GM12878 (cell line): ENCODE data around the gene RABEP1. TPM values are rescaled to one million over a fixed set of nuclear protein-coding genes. Genes with fewer than 3 reads are reported as not detected.

Source experiments
- E2F8 ChIP-seq: fragments of 450-650 bp; IDR thresholded peaks from 2 replicates; pipeline ENCODE4 v1.6.1; 2018; ENCODE audit warnings: mild to moderate bottlenecking, low read depth, moderate library complexity; ENCODE audit not compliant: partially characterized antibody
- MLLT1 ChIP-seq: fragments of 450-650 bp; IDR thresholded peaks from 2 replicates; pipeline ENCODE4 v1.6.1; 2016; ENCODE audit warnings: mild to moderate bottlenecking
- RBBP5 ChIP-seq: fragments of 200-600 bp; sonication (generic); conservative IDR thresholded peaks from 2 replicates; pipeline ENCODE4 v1.6.1; 2016
- SUPT20H ChIP-seq: IDR thresholded peaks from 2 replicates; pipeline ENCODE4 v1.6.1; 2011; ENCODE audit warnings: low read depth, mild to moderate bottlenecking, low read length, moderate library complexity, borderline replicate concordance; ENCODE audit not compliant: control insufficient read depth
- TCF7 ChIP-seq: IDR thresholded peaks from 2 replicates; pipeline ENCODE4 v1.6.1; 2014; ENCODE audit warnings: antibody characterized with exemption, borderline replicate concordance
- ZNF592 ChIP-seq: fragments of 450-650 bp; IDR thresholded peaks from 2 replicates; pipeline ENCODE4 v1.6.1; 2017; ENCODE audit warnings: mild to moderate bottlenecking, moderate library complexity
- polyA plus RNA-seq, 11 experiments: library from polyadenylated mRNA; depleted of rRNA in 4 of 11; unstranded in 6 of 11; stranded (reverse) in 5 of 11; fragments of >200 nt; fragmentation: Nextera tagmentation in 4 of 11; fragmentation: Illumina TruSeq in 1 of 11; extraction: Ambion mirVana in 4 of 11; extraction: Trizol in 1 of 11; gene quantifications; 1 replicate in 1 of 11; 2 replicates in 10 of 11; pipeline versions ENCODE4 v1.2.1 to v1.2.3, GENCODE V29; 2011 to 2016; ENCODE audit warnings: inconsistent platforms in 2 of 11, missing spikeins in 2 of 11, low read depth in 1 of 11
- total RNA-seq, 4 experiments: library from RNA; depleted of rRNA in 3 of 4; stranded (reverse); fragments of >200 nt in 3 of 4; fragmentation: Illumina TruSeq in 1 of 4; extraction: Trizol in 1 of 4; gene quantifications; 2 replicates each; pipeline versions ENCODE4 v1.2.1 to v1.2.3, GENCODE V29; 2013 to 2021

RABEP1 gene
- total and polyA plus RNA-seq, 10 of the 15 experiments (the other 5 are each of a cell fraction or from before 2014, with no cell fraction given), result 13.4 to 71.4 (median 59.8) TPM

- TF ChIP-seq ZNF592, result no peak
- TF ChIP-seq E2F8, result no peak
- TF ChIP-seq MLLT1, result no peak
- TF ChIP-seq SUPT20H, result no peak
- TF ChIP-seq TCF7, result no peak
- no peak for TF ChIP-seq RBBP5
Measured at GRCh38 chr17:5247621-5248020, 34.5 kb upstream of the RABEP1 start (continued).
